Ectodermal cell (in vitro differentiated cells): ENCODE data around the gene EHF.
"Not testable (repeated sequence)": the region's sequence is repeated elsewhere in the genome, so short reads cannot be mapped to it uniquely, and the experiment has no call there.

ENCODE experiments used
- H3K27ac ChIP-seq: 2 replicates; pipeline ENCODE4 v1.7.0; 2013; ENCODE audit warnings: mild to moderate bottlenecking, low read depth, low read length; ENCODE audit not compliant: insufficient read depth, poor library complexity, severe bottlenecking
- H3K27me3 ChIP-seq: 2 replicates; pipeline ENCODE4 v1.7.0; 2013; ENCODE audit warnings: mild to moderate bottlenecking, low read length; ENCODE audit not compliant: insufficient read depth, control insufficient read depth, poor library complexity, severe bottlenecking
- H3K36me3 ChIP-seq: one replicate; pipeline ENCODE4 v1.7.0; 2013; ENCODE audit warnings: low read length; ENCODE audit not compliant: control insufficient read depth, insufficient read depth
- H3K4me1 ChIP-seq: one replicate; pipeline ENCODE4 v1.7.0; 2013; ENCODE audit warnings: low read length; ENCODE audit not compliant: control insufficient read depth, insufficient read depth
- H3K4me3 ChIP-seq: 2 replicates; pipeline ENCODE4 v1.7.0; 2013; ENCODE audit warnings: low read depth, low read length, control low read depth; ENCODE audit not compliant: insufficient read depth
- H3K9me3 ChIP-seq: 2 replicates; pipeline ENCODE4 v1.7.0; 2013; ENCODE audit warnings: mild to moderate bottlenecking, low read length, moderate library complexity; ENCODE audit not compliant: control insufficient read depth
- WGBS, 2 experiments: methylation state at CpG; one replicate each; pipeline ENCODE4 v1.1.7; 2013; ENCODE audit warnings: missing lambda C conversion rate in 2 of 2; 5-methylcytosine and 5-hydroxymethylcytosine counted together

EHF gene

DNA sequence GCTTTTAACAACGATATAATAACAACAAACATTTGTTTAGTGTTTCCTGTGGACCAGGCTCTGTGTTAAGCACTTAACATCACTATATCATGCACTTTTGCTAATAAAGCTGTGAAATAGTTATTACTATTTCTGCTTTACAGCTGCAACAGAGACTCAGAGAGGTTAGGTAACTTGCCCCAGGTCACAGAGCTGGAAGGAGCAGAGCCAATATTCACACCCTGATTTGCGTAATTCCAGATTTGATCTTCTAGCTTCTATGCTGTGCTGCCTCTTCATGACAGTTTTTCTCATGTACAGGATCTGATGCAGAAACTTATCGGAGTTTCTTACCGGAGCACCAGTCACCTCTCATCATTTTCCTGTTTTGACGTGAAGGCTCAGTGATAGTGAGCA, 33.6 kb upstream of the EHF start:
- no peaks in the 10 kb centered on the region for H3K9me3 ChIP-seq
- H3K4me1 ChIP-seq, result peaks cover 12% of the 10 kb centered on the region
- H3K36me3 ChIP-seq, result no peaks in the 10 kb centered on the region
- 97% methylated on average over 4 to 5 of the region's 5 CpGs for WGBS, 2 experiments
- no peak overlapping the region for H3K4me3 ChIP-seq
- H3K27ac ChIP-seq, result no peak overlapping the region
- no peaks in the 10 kb centered on the region for H3K27me3 ChIP-seq

DNA sequence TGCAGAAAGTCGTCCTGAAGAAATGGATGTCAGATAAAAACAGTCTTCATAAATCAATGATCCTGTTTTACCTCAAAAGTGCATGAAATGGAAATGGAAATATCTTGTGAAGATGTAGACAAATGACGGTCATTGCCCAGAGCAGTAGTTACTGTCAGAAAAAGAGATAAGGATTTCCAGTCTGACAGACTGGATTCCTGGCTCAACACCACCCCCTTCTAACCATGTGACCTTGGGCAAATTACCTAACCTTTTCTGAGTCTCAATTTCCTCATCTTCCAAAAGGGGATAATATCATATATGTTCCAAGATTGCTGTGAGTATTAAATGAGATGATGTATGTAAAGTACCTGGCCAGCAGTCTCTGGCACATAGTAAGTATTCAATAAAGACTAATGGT, 32.9 kb upstream of the EHF start:
- WGBS, 2 experiments, result 89 to 92% methylated on average over 2 of the region's 2 CpGs
- no peaks in the 10 kb centered on the region for H3K27me3 ChIP-seq

GRCh38 chr11:34588701-34589100, 32.2 kb upstream of the EHF start:
- Histone ChIP-seq H3K36me3 (no peaks in the 10 kb centered on the region), H3K9me3 (no peaks in the 10 kb centered on the region), H3K27me3 (no peaks in the 10 kb centered on the region), H3K4me3 (no peak overlapping the region), H3K4me1 (peaks cover 12% of the 10 kb centered on the region), H3K27ac (no peak overlapping the region)
- 93 to 94% methylated on average over 4 of the region's 4 CpGs for WGBS, 2 experiments

More for the DNA sequence above, 32.9 kb upstream of the EHF start:
- no peaks in the 10 kb centered on the region for H3K9me3 ChIP-seq
- peaks cover 12% of the 10 kb centered on the region for H3K4me1 ChIP-seq
- no peak overlapping the region for H3K27ac ChIP-seq
- H3K4me3 ChIP-seq, result no peak overlapping the region
- H3K36me3 ChIP-seq, result no peaks in the 10 kb centered on the region

- H3K36me3 ChIP-seq, H3K4me3 ChIP-seq, H3K27me3 ChIP-seq, H3K27ac ChIP-seq, H3K9me3 ChIP-seq: not testable (repeated sequence)
- peaks cover 12% of the 10 kb centered on the region for H3K4me1 ChIP-seq
- 84 to 91% methylated on average over 7 of the region's 7 CpGs for WGBS, 2 experiments
Measured at GRCh38 chr11:34589177-34589576, 31.7 kb upstream of the EHF start.

DNA sequence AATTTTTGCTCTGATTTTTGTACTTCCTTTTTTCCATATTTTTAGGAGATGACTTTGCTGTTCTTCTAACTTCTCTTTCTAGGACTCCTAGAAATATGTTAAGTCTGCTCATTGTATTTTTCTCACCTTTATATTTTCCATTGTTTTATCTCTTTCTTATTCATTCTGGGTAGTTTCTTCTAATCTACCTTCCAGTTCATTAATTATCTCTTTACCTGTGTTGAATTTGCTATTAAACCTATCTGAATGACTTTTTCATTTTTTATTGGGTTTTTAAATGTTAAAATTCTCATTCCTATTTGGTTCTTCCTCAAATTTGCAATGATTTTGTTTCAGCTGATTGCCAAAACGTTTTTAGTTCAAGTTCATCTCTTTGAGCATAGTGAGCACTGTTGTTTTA, 27.8 kb upstream of the EHF start:
- Histone ChIP-seq H3K36me3 (no peaks in the 10 kb centered on the region), H3K27ac (no peak overlapping the region), H3K4me1 (no peaks in the 10 kb centered on the region), H3K27me3 (no peaks in the 10 kb centered on the region), H3K9me3 (no peaks in the 10 kb centered on the region), H3K4me3 (no peak overlapping the region)
- 88% methylated on average over 1 of the region's 1 CpG; no CpG with 5 or more reads in 1 of the 2 experiments for WGBS, 2 experiments

DNA sequence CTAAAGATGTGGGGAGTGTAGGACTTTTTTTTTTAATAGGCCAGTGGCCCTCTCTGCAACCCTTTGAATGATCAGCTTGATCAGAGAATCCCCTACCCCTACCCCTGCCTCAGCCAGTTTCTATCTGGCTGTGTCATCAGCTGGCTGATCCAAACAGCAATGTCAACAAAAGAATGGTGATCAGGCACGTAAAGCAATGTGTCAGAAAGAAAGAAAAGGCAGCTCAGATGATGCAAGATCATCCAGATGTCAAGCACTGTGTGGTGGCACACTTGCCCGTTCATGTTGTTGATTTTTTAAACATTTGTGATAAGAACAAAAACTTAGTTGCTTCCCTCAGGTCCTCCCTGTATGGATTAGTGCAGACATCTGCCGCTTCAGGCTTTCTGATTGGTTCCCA, 26.3 kb upstream of the EHF start:
- Histone ChIP-seq H3K27ac (no peak overlapping the region), H3K27me3 (no peaks in the 10 kb centered on the region), H3K4me3 (no peak overlapping the region), H3K9me3 (no peaks in the 10 kb centered on the region), H3K4me1 (no peaks in the 10 kb centered on the region), H3K36me3 (no peaks in the 10 kb centered on the region)
- WGBS, 2 experiments, result 90 to 92% methylated on average over 3 of the region's 3 CpGs

- Histone ChIP-seq H3K4me3 (no peak overlapping the region), H3K9me3 (no peaks in the 10 kb centered on the region), H3K27me3 (no peaks in the 10 kb centered on the region), H3K27ac (no peak overlapping the region), H3K36me3 (no peaks in the 10 kb centered on the region), H3K4me1 (no peaks in the 10 kb centered on the region)
- WGBS, 2 experiments, result 84 to 98% methylated on average over 2 of the region's 2 CpGs
Measured at GRCh38 chr11:34595391-34595790, 25.5 kb upstream of the EHF start.

GRCh38 chr11:34595960-34596644, 24.8 kb upstream of the EHF start:
- Histone ChIP-seq H3K27ac (no peak overlapping the region), H3K27me3 (no peaks in the 10 kb centered on the region), H3K9me3 (no peaks in the 10 kb centered on the region), H3K4me1 (peaks cover 5% of the 10 kb centered on the region), H3K4me3 (no peak overlapping the region), H3K36me3 (no peaks in the 10 kb centered on the region)
- 95 to 96% methylated on average over 11 of the region's 11 CpGs for WGBS, 2 experiments

- Histone ChIP-seq H3K36me3 (no peaks in the 10 kb centered on the region), H3K27ac (no peak overlapping the region), H3K4me3 (no peak overlapping the region), H3K4me1 (peaks cover 5% of the 10 kb centered on the region), H3K27me3 (no peaks in the 10 kb centered on the region), H3K9me3 (no peaks in the 10 kb centered on the region)
- WGBS, 2 experiments, result 84 to 86% methylated on average over 8 of the region's 8 CpGs
Measured at GRCh38 chr11:34599406-34599945, 21.4 kb upstream of the EHF start.

DNA sequence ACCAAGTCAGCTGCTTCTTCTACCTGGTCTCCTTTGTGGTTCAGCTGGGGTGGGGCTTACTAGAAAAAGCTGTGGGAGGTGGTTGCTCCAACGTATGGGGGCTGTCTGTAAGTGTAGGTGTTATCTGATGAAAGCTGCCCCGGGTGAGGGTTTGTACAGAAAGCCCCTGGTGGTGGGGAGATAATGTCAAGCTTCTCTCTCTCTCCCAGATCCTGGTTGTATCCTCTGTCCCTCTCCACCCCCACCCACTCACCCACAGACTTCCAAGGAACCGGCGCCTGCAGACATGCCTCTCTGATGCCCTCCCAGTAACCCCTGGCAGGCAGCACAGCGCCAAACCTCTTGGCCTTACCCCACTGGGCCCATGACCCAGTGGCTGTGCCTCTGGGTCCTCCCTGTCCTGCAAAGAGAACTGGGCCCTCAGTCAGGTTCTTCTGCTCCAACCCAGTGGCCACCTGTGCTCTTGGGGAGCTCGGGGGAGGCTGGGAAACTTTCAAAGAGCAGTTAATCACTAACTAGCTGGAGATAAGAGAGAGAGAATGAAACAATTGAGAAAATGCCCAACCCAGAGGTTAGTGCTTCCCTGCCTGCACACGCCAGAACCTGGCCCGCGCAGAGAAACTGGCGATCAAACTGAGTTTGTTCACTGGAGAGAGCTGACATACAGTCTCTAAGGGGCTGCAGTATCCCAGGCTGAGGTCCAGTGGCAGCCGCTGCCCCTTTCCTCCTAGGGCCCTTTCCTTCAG, 20.4 kb upstream of the EHF start:
- Histone ChIP-seq H3K36me3 (no peaks in the 10 kb centered on the region), H3K27ac (no peak overlapping the region), H3K4me1 (peaks cover 5% of the 10 kb centered on the region), H3K4me3 (no peak overlapping the region), H3K9me3 (no peaks in the 10 kb centered on the region), H3K27me3 (no peaks in the 10 kb centered on the region)
- WGBS, 2 experiments, result 83 to 84% methylated on average over 10 to 11 of the region's 11 CpGs
